Forelimb muscle (tissue), 1 donor: ENCODE measurements around the gene ARHGAP22. TPM values are rescaled to one million over a fixed set of nuclear protein-coding genes. Genes with fewer than 3 reads are reported as not detected.

Experiments used
- DNase-seq: peaks from one replicate; pipeline ENCODE4 v3.0.0-alpha.2; 2013; ENCODE audit warnings: low read depth
- polyA plus RNA-seq: library from polyadenylated mRNA; unstranded; fragments of 120-200 nt; gene quantifications from one replicate; pipeline ENCODE4 v1.2.1, GENCODE V29; 2013; ENCODE audit not compliant: insufficient read length

Gene ARHGAP22
- polyA plus RNA-seq, 1 donor: 1.3 TPM

- no peak for DNase-seq
These were observed 2.7 kb upstream of the ARHGAP22 start for GRCh38 chr10:48607356-48608278.

DNA sequence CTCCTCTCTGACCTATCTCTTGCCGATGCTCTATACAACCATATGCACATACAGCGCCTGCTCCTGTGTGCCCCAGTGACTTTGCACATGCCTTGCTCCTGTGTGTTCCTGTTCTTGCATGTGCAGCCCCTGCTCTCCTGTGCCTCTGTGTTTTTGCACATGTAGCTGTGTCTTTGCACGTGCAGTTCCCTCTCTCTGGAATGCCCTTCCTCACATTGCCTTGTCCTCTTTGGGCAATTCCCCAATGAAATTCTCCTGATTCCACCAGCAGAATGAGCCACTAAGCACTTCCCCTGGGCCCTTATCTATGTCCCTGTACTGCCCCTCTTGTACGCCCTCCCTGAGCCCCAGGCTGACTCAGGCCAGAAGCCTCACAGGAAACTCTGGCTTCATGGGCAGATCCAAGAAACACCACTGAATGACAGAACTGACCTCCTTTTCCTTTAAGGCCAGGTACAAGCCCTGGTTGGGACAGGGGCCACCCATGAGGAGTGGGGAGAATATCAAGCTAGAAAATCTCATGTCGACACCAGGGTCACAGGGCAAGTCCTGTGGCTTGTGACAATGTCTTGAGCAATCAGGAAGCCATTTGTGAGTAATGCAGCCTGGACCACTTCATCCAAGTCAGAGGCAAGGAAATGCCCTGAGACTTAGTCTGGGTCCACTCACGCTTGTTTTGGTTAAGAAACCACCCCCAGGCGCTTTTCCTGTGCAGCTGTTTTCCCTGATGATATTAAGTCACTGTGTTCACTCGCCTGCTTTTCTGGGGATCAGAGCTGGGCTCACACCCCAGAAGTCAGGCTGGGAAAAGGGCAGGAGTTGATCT is 1.9 kb upstream of the ARHGAP22 start:
- DNase-seq: no peak

- DNase-seq: no peak
These were observed 1.1 kb upstream of the ARHGAP22 start for GRCh38 chr10:48605786-48606529.

DNA sequence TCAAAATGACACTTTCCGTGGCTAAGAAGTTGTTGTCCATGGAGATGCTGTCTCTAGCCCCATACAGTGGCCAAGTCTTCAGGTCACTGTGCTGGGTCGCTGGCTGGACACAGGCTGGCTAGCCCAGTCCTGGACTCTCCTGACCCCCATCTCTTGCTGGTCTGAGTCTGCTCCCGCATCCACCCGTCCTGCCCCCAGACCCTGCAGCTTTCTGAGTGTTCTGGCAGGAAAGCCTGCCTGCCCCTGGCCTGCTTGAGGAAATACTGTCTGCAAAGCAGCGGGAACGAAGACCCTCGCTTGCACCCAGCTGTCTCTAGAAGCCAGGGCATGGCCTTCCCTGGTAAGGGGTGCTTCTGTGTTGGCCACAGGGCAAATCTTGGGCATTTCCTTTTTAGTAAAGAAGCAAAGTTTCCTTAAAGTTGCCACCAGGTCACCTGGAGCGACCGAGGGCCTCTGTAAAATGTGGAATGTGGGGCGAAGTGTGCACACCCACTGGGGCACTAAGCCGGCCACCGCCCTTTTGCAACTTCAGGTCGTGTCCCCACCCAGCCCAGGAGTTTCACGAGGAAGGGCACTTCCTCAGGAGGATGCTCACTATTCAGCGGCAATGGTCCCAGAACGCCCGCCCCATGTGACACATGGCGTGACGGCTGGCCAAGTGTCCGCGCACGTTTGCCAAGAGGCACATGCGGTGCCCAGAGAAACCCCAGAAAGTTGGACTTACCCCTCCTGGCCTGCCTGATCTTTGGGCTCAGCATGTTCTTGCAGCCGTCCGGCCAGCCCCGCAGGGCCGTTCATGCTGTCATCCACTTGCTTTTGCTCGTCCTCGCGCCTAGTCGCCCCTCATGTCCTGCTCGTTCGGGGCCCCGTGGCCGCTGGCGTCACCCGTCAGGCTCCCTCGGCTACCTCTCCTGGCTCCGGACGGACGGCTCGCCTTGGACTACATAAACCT is 558 bp downstream of the ARHGAP22 start:
- DNase-seq: no peak

GRCh38 chr10:48603421-48604038 is 1.3 kb downstream of the ARHGAP22 start:
- DNase-seq: no peak

GRCh38 chr10:48602401-48603135 is 2.3 kb downstream of the ARHGAP22 start:
- no peak for DNase-seq

- no peak for DNase-seq
These were observed 3.1 kb downstream of the ARHGAP22 start for GRCh38 chr10:48601789-48602188.

DNA sequence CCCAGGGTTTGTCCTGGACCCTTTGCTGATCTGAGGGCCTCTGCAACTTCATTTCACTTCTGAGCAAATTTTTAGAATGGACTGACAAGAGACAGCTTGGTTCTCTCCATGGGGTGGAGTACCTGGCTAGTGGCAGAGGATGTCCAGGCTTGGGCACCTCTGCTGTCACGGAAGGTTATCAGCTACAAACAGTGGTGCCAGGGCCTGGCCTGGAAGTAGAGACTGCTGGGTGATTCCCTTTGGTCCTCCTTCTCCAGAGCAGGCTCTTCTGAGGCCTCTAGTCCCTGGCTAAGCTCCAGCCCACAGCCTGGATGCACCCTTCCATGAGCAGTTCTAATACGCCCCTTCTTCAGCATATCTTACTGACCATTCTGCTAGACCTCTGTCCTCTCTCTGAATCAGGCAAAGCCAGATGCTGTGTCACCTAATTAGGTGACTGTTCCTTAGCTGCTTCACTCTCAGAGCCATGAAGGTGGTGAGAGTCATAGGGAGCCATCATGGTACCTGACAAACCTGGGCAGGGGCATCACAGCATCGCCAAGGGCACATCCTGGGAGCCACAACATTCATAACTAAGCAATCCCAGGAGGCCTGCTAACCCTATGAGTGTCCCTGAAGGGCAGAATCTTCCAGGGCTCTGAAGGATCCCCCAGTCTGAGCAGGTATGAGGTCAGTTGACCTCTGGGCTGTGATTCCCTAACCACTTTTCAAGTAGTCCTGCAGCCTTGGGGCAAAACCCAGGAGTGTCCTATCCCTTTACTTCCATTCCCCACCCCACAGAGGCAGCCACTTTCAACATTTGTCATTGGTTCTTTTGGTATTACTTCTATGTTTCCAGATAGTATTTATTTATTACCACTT is 4.0 kb downstream of the ARHGAP22 start:
- no peak for DNase-seq

DNA sequence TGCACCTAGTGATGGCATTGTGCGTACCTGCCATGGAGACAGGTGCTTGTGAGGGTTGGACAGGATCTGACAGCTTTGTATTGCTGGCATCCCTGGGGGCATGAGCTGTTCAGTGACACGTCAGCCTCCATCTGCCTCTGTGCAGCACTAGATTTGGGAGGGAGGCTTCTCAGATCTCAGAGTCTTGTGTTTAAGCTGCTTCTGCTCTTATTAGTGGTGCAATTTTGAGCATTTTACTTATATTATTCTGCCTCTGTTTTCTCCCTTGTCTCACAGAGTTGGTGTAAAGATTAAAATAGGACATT is 5.1 kb downstream of the ARHGAP22 start:
- no peak for DNase-seq

DNA sequence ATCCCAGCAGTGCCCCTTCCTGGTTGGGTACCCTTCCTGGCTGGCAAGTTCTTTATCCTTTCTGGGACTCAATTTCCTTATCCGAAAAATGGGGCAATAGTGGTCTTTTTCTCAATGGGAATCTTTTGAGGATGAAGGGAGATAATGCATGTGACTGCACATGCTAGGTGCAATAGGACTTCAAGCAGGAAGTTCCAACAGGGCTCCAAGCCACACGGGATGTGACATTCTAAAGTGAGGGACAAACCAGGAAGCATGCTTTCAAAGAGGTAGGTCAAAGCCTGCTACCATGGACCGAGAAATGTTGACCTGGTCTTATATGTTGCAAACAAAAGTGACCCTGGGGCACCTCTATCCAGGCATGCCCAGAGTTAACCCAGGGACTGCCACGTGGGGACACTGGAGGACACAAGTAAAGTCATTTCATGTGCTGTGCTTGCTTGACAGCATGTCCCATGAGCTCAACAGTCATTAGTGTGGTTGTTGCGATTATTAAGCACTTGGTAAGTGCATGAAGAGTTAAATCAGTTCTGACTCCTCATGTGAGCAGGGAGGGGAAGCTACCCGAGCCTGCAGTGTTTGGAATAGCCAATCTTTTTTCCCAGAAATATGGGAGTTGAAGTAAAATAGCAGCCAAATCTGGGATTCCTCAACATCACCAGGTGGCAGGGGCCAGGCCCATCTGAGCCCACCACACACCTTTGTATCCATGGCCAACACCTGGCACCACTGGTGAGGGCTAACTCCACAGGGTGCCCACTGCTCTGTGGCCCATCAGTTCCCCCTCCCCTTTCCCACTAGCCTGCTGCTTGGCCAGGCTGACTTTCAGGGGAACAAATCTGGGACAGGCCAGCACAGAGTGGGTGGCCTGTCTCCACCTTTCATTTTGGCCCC is 5.7 kb downstream of the ARHGAP22 start:
- no peak for DNase-seq

DNA sequence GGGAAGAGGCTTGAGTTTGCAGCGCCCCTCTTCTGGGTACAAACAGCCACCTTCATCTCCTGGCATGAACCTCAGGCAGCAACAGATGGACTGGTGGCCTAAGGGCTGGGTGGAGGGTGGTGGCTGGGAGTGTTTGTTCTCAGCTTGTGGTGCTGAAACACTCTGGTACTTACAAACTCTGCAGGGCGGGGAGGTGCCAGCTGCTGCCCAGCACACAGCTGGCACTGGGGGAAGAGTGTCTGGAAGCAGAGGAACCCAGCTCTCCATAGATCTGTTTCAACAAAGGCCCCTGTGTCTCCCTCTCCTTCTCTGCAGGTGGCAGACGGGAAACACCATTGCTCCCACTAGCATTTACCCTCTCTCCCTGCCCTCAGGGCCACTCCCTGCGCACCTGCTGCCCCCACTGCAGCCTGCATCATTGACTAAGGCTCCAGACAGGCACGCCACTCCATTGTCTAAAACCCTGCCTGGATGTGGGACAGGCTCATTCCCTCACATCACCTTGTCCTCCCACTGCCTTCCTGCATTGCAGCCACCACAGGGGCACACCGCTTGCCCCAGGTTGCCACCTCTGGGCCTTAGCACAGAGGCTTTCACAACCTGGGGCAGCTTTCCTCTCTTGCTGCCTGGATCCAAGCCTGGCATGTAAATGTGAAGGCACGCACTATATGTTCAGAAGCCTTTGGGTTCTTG is 6.5 kb downstream of the ARHGAP22 start:
- no peak for DNase-seq

DNA sequence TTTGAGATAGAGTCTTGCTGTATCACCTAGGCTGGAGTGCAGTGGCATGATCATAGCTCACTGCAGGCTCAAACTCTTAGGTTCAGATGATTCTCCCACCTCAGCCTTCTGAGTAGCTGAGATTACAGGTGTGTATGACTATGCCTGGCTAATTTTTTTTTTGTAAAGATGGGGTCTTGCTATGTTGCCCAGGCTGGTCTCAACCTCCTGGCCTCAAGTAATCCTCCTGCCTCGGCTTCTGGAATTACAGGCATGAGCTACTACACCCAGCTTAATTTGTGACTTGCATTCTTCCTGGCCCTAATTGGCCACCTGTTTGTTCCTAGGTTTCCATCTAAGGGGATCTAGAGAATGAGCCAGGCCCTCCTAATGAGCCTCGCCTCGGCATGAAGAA is 9.3 kb downstream of the ARHGAP22 start:
- DNase-seq: no peak

GRCh38 chr10:48594803-48595538 is 9.9 kb downstream of the ARHGAP22 start:
- no peak for DNase-seq

DNA sequence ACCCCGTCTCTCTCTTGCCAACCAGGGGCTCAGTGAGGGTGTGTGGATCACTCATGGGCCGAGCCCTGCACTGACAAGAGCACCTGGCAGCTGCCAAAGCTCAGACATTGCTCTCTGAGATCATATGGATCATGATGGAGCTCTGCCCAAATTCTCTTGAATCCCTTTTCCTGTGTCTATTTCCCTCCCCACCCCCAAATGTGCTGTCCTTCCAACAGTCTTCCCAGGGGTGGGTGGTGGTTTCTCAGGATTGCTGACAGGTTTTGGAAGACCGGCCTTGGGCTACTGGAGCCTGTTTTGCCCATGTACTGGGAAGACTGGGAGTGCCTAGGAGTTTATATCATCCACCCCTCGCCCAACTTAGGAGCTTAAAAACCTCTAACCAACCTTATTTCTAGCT is 10.5 kb downstream of the ARHGAP22 start:
- DNase-seq: no peak

- no peak for DNase-seq
These were observed 12.5 kb downstream of the ARHGAP22 start for GRCh38 chr10:48592346-48592745.

DNA sequence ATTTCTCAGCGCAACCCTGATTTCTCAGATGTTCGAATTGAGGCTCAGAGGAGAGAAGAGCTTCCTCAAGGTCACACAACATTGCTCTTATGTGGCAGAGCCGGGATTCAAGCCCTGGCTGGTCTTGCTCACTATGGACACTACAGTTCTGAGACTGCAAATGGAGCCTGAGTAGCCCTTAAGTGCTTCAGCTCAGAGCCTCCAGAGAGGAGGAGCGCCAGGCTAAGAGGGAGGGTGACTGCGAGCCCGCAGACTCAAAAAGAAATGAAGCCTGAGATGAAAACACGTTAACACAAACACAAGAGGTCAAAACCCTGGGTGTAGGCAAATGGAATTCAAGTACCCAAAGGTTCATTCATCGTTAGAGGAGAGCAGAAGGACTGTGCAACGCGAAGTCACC is 13.9 kb downstream of the ARHGAP22 start:
- DNase-seq: no peak

GRCh38 chr10:48589266-48589665 is 15.6 kb downstream of the ARHGAP22 start:
- DNase-seq: no peak
